ENCODE data around the gene SLAMF8.

SLAMF8 gene

GRCh38 chr1:159815926-159816325 lies 10.7 kb upstream of the SLAMF8 start:
- H3K4me3 ChIP-seq (ENCODE audit: low read depth, low read length), result no peak overlapping the region
- no peak for DNase-seq (ENCODE audit: low read depth)

- DNase-seq (ENCODE audit: low read depth), result no peak
- no peak overlapping the region for H3K4me3 ChIP-seq (ENCODE audit: low read depth, low read length)
Measured at GRCh38 chr1:159817276-159818041, 9.2 kb upstream of the SLAMF8 start.

- no peak for DNase-seq (ENCODE audit: low read depth)
Measured at GRCh38 chr1:159821171-159821867, 5.4 kb upstream of the SLAMF8 start.

GRCh38 chr1:159823406-159823805 lies 3.3 kb upstream of the SLAMF8 start:
- no peak overlapping the region for H3K4me3 ChIP-seq (ENCODE audit: low read depth, low read length)
- no peak for DNase-seq (ENCODE audit: low read depth)

More at GRCh38 chr1:159821171-159821867, 5.4 kb upstream of the SLAMF8 start:
- H3K4me3 ChIP-seq (ENCODE audit: low read depth, low read length), result no peak overlapping the region

GRCh38 chr1:159825564-159825963 lies 1.1 kb upstream of the SLAMF8 start:
- no peak for DNase-seq (ENCODE audit: low read depth)
- H3K4me3 ChIP-seq (ENCODE audit: low read depth, low read length), result no peak overlapping the region

GRCh38 chr1:159827102-159827490 lies 423 bp downstream of the SLAMF8 start:
- no peak for DNase-seq (ENCODE audit: low read depth)
- no peak overlapping the region for H3K4me3 ChIP-seq (ENCODE audit: low read depth, low read length)

GRCh38 chr1:159827549-159827948 lies 876 bp downstream of the SLAMF8 start:
- DNase-seq (ENCODE audit: low read depth), result no peak
- H3K4me3 ChIP-seq (ENCODE audit: low read depth, low read length), result no peak overlapping the region

GRCh38 chr1:159828176-159828575 lies 1.5 kb downstream of the SLAMF8 start:
- no peak overlapping the region for H3K4me3 ChIP-seq (ENCODE audit: low read depth, low read length)
- DNase-seq (ENCODE audit: low read depth), result no peak

- H3K4me3 ChIP-seq (ENCODE audit: low read depth, low read length), result no peak overlapping the region
- no peak for DNase-seq (ENCODE audit: low read depth)
Measured at GRCh38 chr1:159828581-159829272, 2.1 kb downstream of the SLAMF8 start.

GRCh38 chr1:159829273-159829634 lies 2.6 kb downstream of the SLAMF8 start:
- no peak overlapping the region for H3K4me3 ChIP-seq (ENCODE audit: low read depth, low read length)
- DNase-seq (ENCODE audit: low read depth), result no peak

- H3K4me3 ChIP-seq (ENCODE audit: low read depth, low read length), result no peak overlapping the region
- DNase-seq (ENCODE audit: low read depth), result peak; percentile 55
Measured at GRCh38 chr1:159829822-159830465, 3.3 kb downstream of the SLAMF8 start.

- no peak for DNase-seq (ENCODE audit: low read depth)
- H3K4me3 ChIP-seq (ENCODE audit: low read depth, low read length), result no peak overlapping the region
Measured at GRCh38 chr1:159830722-159831121, 4.0 kb downstream of the SLAMF8 start.

- H3K4me3 ChIP-seq (ENCODE audit: low read depth, low read length), result no peak overlapping the region
- no peak for DNase-seq (ENCODE audit: low read depth)
Measured at GRCh38 chr1:159831412-159832141, 4.9 kb downstream of the SLAMF8 start.

- no peak for DNase-seq (ENCODE audit: low read depth)
- H3K4me3 ChIP-seq (ENCODE audit: low read depth, low read length), result no peak overlapping the region
Measured at GRCh38 chr1:159832309-159832708, 5.6 kb downstream of the SLAMF8 start.

GRCh38 chr1:159835356-159835755 lies 8.7 kb downstream of the SLAMF8 start:
- DNase-seq (ENCODE audit: low read depth), result no peak
- H3K4me3 ChIP-seq (ENCODE audit: low read depth, low read length), result no peak overlapping the region

GRCh38 chr1:159835862-159836525 lies 9.3 kb downstream of the SLAMF8 start:
- DNase-seq (ENCODE audit: low read depth), result no peak
- H3K4me3 ChIP-seq (ENCODE audit: low read depth, low read length), result no peak overlapping the region

GRCh38 chr1:159838715-159839114 lies 12.0 kb downstream of the SLAMF8 start:
- DNase-seq (ENCODE audit: low read depth), result no peak
- H3K4me3 ChIP-seq (ENCODE audit: low read depth, low read length), result no peak overlapping the region

GRCh38 chr1:159839116-159839849 lies 12.6 kb downstream of the SLAMF8 start:
- no peak for DNase-seq (ENCODE audit: low read depth)

More at GRCh38 chr1:159839116-159839849, 12.6 kb downstream of the SLAMF8 start:
- no peak overlapping the region for H3K4me3 ChIP-seq (ENCODE audit: low read depth, low read length)
